Body of pancreas (tissue), 4 donors: Measurements from ENCODE around the gene AFAP1L1. TPM values are rescaled to one million over a fixed set of nuclear protein-coding genes. Genes with fewer than 3 reads are reported as not detected.
"Not testable (repeated sequence)": the region's sequence is repeated elsewhere in the genome, so short reads cannot be mapped to it uniquely, and the experiment has no call there.

Source experiments
- ATAC-seq: fragments of 150-250 bp; one replicate; pipeline ENCODE4 v1.9.1; 2016
- DNase-seq, 4 donors: peaks; one replicate each; pipeline ENCODE4 v3.0.0-alpha.2; 2019
- H3K27ac ChIP-seq, 4 donors: fragments of 200-600 bp; sonication (generic); 1 replicate in 3 of 4; 2 replicates in 1 of 4; pipeline versions ENCODE4 v1.5.1 to v1.6.1; 2016 to 2019; ENCODE audit warnings: mild to moderate bottlenecking in 1 of 4, mixed read lengths in 1 of 4, moderate library complexity in 1 of 4
- H3K27me3 ChIP-seq, 2 donors: fragments of 200-600 bp; sonication (generic); one replicate each; pipeline ENCODE4 v1.6.0; 2016; ENCODE audit warnings: mild to moderate bottlenecking in 1 of 2
- H3K36me3 ChIP-seq, 2 donors: fragments of 200-600 bp; sonication (generic); replicated peaks in 1 of 2; 2 replicates each; pipeline ENCODE4 v1.5.1; 2016; ENCODE audit warnings: low read depth in 2 of 2; ENCODE audit not compliant: insufficient read depth in 1 of 2
- H3K4me1 ChIP-seq: fragments of 200-600 bp; sonication (generic); one replicate; pipeline ENCODE4 v1.6.0; 2016
- H3K4me3 ChIP-seq, 2 donors: fragments of 200-600 bp; sonication (generic); 1 replicate in 1 of 2; 2 replicates in 1 of 2; pipeline ENCODE4 v1.5.1; 2016 to 2019
- H3K9me3 ChIP-seq, 3 donors: fragments of 200-600 bp; sonication (generic); 1 replicate in 2 of 3; 2 replicates in 1 of 3; pipeline ENCODE4 v1.5.1; 2016
- CTCF ChIP-seq, 7 experiments: fragments of 450-650 bp in 4 of 7; fragments of 200-600 bp in 3 of 7; sonication (generic) in 3 of 7; IDR thresholded peaks; one replicate each; pipeline ENCODE4 v1.5.1; 2016 to 2019; ENCODE audit warnings: antibody characterized with exemption in 7 of 7
- POLR2A ChIP-seq, 3 donors: fragments of 450-650 bp; IDR thresholded peaks; one replicate each; pipeline ENCODE4 v1.6.1; 2016; ENCODE audit warnings: antibody characterized with exemption in 3 of 3, mild to moderate bottlenecking in 2 of 3
- WGBS, 2 donors: methylation state at CpG; one replicate each; pipeline ENCODE4 v1.1.5; 2017; 5-methylcytosine and 5-hydroxymethylcytosine counted together
- intact Hi-C: fragments of 100-400 bp; cut with DNase I; formaldehyde crosslinking; loops from one replicate; pipeline ENCODE4 v1.15.1; 2023
- total RNA-seq, 2 donors: library from RNA; depleted of rRNA; stranded (reverse); fragments of >200 nt; gene quantifications; one replicate each; pipeline ENCODE4 v1.1.0, GENCODE V29; 2016

Gene AFAP1L1
- total RNA-seq, 2 donors from 2014 or later = 2.9 to 5.9 TPM

GRCh38 chr5:149387081-149387631 lies 115.5 kb downstream of the AFAP1L1 start:
- no peak for DNase-seq
- TF ChIP-seq POLR2A (IDR thresholded peaks at IDR 0.05) (no peak), CTCF (IDR thresholded peaks at IDR 0.05) (no peak)
- Histone ChIP-seq H3K9me3 (peaks cover 0 to 5% (median 0%) of the 10 kb centered on the region in 3 donors), H3K4me1 (no peaks in the 10 kb centered on the region), H3K4me3 (no peak overlapping the region), H3K36me3 (no peaks in the 10 kb centered on the region), H3K27ac (no peak overlapping the region), H3K27me3 (no peaks in the 10 kb centered on the region)
- 75 to 83% methylated on average over 9 of the region's 9 CpGs for WGBS, 2 donors
- intact Hi-C loops = loop anchor here (5.0 kb wide), 1 partner anchor 175 kb away; no protein-coding TSS in a partner anchor
- no peak for ATAC-seq

- WGBS, 2 donors = 93% methylated on average over 1 of the region's 1 CpG
- TF ChIP-seq POLR2A (IDR thresholded peaks at IDR 0.05) (no peak), CTCF (IDR thresholded peaks at IDR 0.05) (no peak)
Observed at GRCh38 chr5:149387982-149388381, 116.3 kb downstream of the AFAP1L1 start.

GRCh38 chr5:149388498-149389190 lies 117.0 kb downstream of the AFAP1L1 start:
- H3K4me1 ChIP-seq = no peaks in the 10 kb centered on the region

More at GRCh38 chr5:149387982-149388381, 116.3 kb downstream of the AFAP1L1 start:
- peaks cover 0 to 5% (median 0%) of the 10 kb centered on the region in 3 donors for H3K9me3 ChIP-seq
- intact Hi-C loops = loop anchor here (5.0 kb wide), 1 partner anchor 174 kb away; no protein-coding TSS in a partner anchor
- H3K27me3 ChIP-seq = no peaks in the 10 kb centered on the region
- H3K4me3 ChIP-seq = no peak overlapping the region
- no peaks in the 10 kb centered on the region for H3K36me3 ChIP-seq
- DNase-seq (peak in 1 of 4 donors; percentile 38), ATAC-seq (no peak)
- H3K4me1 ChIP-seq = no peaks in the 10 kb centered on the region
- H3K27ac ChIP-seq = peak overlapping the region in 1 of 4 donors; percentile 18

DNA sequence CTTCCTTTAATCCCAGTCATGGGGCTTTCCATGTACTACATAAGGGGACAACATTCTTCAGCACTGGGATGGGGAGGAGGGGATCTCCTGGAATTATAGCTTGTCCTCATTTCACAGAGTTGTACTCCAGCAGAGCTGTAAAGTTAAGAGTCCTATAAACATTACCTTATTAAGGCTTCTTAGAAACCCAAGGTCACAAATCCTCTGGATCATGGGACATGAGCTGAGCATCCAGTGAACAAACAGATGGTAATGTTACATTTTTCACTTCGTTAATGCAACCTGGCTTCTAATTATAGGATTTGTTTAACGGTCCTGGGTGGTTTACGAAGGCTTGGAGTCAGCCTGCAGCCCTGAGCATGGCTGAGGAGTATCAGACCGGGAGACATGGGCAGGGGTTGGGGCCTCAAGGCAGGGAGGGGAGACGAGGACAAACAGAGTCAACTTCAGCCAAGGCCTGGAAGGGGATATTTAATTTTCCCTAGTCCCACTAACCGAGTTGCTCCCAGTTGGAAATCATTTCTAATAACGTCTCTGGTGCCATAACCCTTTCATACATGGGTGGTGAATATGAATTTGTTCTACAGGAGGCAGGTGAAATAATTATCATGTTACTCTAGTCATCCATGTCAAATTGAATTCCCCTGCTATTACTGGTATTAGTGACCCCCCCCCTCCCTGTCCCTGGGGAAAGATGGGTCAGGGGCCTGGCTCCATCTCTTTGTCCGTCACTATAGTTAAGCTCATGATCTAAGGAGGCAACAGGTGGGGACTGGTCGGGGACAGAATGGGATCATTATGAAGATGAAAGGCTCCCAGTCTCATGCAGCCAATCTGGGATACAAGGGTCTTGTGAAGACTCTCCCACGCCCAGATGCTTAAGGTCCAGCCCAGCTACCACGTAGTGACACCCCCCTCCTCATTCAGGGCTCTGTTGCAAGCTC lies 118.2 kb downstream of the AFAP1L1 start:
- no peaks in the 10 kb centered on the region for H3K27me3 ChIP-seq
- peaks cover 0 to 5% (median 0%) of the 10 kb centered on the region in 3 donors for H3K9me3 ChIP-seq
- DNase-seq = no peak
- TF ChIP-seq POLR2A (IDR thresholded peaks at IDR 0.05) (no peak), CTCF (IDR thresholded peaks at IDR 0.05) (no peak)
- no peaks in the 10 kb centered on the region for H3K36me3 ChIP-seq
- 61 to 69% methylated on average over 11 of the region's 11 CpGs for WGBS, 2 donors
- no peak overlapping the region for H3K4me3 ChIP-seq
- intact Hi-C loops = loop anchor here (5.0 kb wide), 1 partner anchor 172 kb away; no protein-coding TSS in a partner anchor
- ATAC-seq = no peak
- H3K4me1 ChIP-seq = no peaks in the 10 kb centered on the region
- H3K27ac ChIP-seq = no peak overlapping the region

More at GRCh38 chr5:149388498-149389190, 117.0 kb downstream of the AFAP1L1 start:
- Histone ChIP-seq H3K4me3 (no peak overlapping the region), H3K36me3 (no peaks in the 10 kb centered on the region), H3K27me3 (no peaks in the 10 kb centered on the region), H3K27ac (no peak overlapping the region), H3K9me3 (peaks cover 0 to 5% (median 0%) of the 10 kb centered on the region in 3 donors)
- 62 to 67% methylated on average over 7 of the region's 7 CpGs for WGBS, 2 donors
- DNase-seq (no peak), ATAC-seq (no peak)
- TF ChIP-seq CTCF (IDR thresholded peaks at IDR 0.05) (no peak), POLR2A (IDR thresholded peaks at IDR 0.05) (no peak)
- intact Hi-C loops = loop anchor here (5.0 kb wide), 1 partner anchor 174 kb away; no protein-coding TSS in a partner anchor

DNA sequence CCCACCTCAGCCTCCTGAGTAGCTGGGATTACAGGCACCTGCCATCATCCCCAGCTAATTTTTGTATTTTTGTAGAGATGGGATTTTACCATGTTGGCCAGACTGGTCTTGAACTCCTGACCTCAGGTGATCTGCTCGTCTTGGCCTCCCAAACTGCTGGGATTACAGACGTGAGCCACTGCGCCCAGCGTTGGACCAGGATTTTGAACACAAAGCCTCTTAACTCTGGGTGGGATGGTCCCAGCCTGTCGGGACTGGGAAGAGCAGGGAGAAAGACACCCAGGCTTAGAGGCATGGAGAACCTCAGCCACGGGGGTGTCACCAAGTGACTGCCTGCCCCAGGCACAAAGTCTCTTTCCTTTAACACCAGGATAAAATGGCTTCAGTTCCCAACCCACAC lies 119.4 kb downstream of the AFAP1L1 start:
- H3K36me3 ChIP-seq, H3K27ac ChIP-seq, H3K4me1 ChIP-seq, H3K27me3 ChIP-seq, DNase-seq, H3K4me3 ChIP-seq, ATAC-seq, intact Hi-C loops, H3K9me3 ChIP-seq: not testable (repeated sequence)
- WGBS, 2 donors = 76 to 80% methylated on average over 6 of the region's 6 CpGs
